ENCODE results near the gene MSH5. TPM values are rescaled to one million over a fixed set of nuclear protein-coding genes. Genes with fewer than 3 reads are reported as not detected.

MSH5 gene
- polyA plus RNA-seq, 1 donor (not counting 4 experiments of a cell fraction or from before 2014, with no cell fraction given) = 14.8 TPM

- peaks cover 2 to 17% of the 10 kb centered on the region in 2 experiments for H3K36me3 ChIP-seq (ENCODE audit: control insufficient read depth in 2 of 2, extremely low read depth in 1 of 2, insufficient read depth in 2 of 2, low read length in 2 of 2)
- H3K27ac ChIP-seq (ENCODE audit: control insufficient read depth, insufficient read depth, low read length) = no peak overlapping the region
- H3K4me3 ChIP-seq (ENCODE audit: control insufficient read depth in 2 of 3, extremely low read depth in 1 of 3, insufficient read depth in 2 of 3, low read depth in 1 of 3, low read length in 3 of 3) = no peak overlapping the region
- H2AFZ ChIP-seq (ENCODE audit: control insufficient read depth, low read length) = no peak overlapping the region
- no peaks in the 10 kb centered on the region for H3K27me3 ChIP-seq (ENCODE audit: control insufficient read depth, extremely low read depth, insufficient read depth, low read length)
- no peak for TF ChIP-seq EZH2 (IDR thresholded peaks at IDR 0.05; ENCODE audit: low read length)
- TF ChIP-seq, protein P1, sequence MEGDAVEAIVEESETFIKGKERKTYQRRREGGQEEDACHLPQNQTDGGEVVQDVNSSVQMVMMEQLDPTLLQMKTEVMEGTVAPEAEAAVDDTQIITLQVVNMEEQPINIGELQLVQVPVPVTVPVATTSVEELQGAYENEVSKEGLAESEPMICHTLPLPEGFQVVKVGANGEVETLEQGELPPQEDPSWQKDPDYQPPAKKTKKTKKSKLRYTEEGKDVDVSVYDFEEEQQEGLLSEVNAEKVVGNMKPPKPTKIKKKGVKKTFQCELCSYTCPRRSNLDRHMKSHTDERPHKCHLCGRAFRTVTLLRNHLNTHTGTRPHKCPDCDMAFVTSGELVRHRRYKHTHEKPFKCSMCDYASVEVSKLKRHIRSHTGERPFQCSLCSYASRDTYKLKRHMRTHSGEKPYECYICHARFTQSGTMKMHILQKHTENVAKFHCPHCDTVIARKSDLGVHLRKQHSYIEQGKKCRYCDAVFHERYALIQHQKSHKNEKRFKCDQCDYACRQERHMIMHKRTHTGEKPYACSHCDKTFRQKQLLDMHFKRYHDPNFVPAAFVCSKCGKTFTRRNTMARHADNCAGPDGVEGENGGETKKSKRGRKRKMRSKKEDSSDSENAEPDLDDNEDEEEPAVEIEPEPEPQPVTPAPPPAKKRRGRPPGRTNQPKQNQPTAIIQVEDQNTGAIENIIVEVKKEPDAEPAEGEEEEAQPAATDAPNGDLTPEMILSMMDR (optimal IDR thresholded peaks at IDR 0.05 in 1 of 3, IDR thresholded peaks at IDR 0.05 in 1 of 3, conservative IDR thresholded peaks at IDR 0.05 in 1 of 3; ENCODE audit: extremely low read depth in 1 of 3, insufficient read depth in 2 of 3, low read length in 3 of 3) = no peak
- peaks cover 1% of the 10 kb centered on the region for H3K79me2 ChIP-seq (ENCODE audit: control insufficient read depth, insufficient read depth, low read length)
- no peak overlapping the region for H3K4me2 ChIP-seq (ENCODE audit: control insufficient read depth, extremely low read depth, insufficient read depth, low read depth, low read length)
- DNase-seq (ENCODE audit: low read depth, low spot score) = no peak
- no peaks in the 10 kb centered on the region for H3K9me1 ChIP-seq (ENCODE audit: control insufficient read depth, extremely low read depth, insufficient read depth, low read length)
- dilution Hi-C loops (cut with MboI; ENCODE audit: extremely low pct_ligation_motif_present, low sequenced_read_pairs) = no loop called here
- H3K9me3 ChIP-seq (ENCODE audit: control insufficient read depth, low read depth, low read length) = no peaks in the 10 kb centered on the region
- no peaks in the 10 kb centered on the region for H4K20me1 ChIP-seq (ENCODE audit: control insufficient read depth, extremely low read depth, insufficient read depth, low read length)
- FAIRE-seq = no peak
- no peak overlapping the region for H3K9ac ChIP-seq (ENCODE audit: control insufficient read depth, extremely low read depth, insufficient read depth, low read length)
- peaks cover 22% of the 10 kb centered on the region for H3K4me1 ChIP-seq (ENCODE audit: control insufficient read depth, extremely low read depth, insufficient read depth, low read length)
Observed at GRCh38 chr6:31741815-31742214, 2.0 kb downstream of the MSH5 start.

- dilution Hi-C loops (cut with MboI; ENCODE audit: extremely low pct_ligation_motif_present, low sequenced_read_pairs) = no loop called here
- peaks cover 2 to 27% of the 10 kb centered on the region in 2 experiments for H3K36me3 ChIP-seq (ENCODE audit: control insufficient read depth in 2 of 2, extremely low read depth in 1 of 2, insufficient read depth in 2 of 2, low read length in 2 of 2)
- H2AFZ ChIP-seq (ENCODE audit: control insufficient read depth, low read length) = no peak overlapping the region
- H3K27me3 ChIP-seq (ENCODE audit: control insufficient read depth, extremely low read depth, insufficient read depth, low read length) = no peaks in the 10 kb centered on the region
- H3K79me2 ChIP-seq (ENCODE audit: control insufficient read depth, insufficient read depth, low read length) = no peaks in the 10 kb centered on the region
- no peak overlapping the region for H3K27ac ChIP-seq (ENCODE audit: control insufficient read depth, insufficient read depth, low read length)
- H3K4me2 ChIP-seq (ENCODE audit: control insufficient read depth, extremely low read depth, insufficient read depth, low read depth, low read length) = no peak overlapping the region
- DNase-seq (ENCODE audit: low read depth, low spot score) (no peak), FAIRE-seq (no peak)
- H3K9me1 ChIP-seq (ENCODE audit: control insufficient read depth, extremely low read depth, insufficient read depth, low read length) = no peaks in the 10 kb centered on the region
- no peak overlapping the region for H3K4me3 ChIP-seq (ENCODE audit: control insufficient read depth in 2 of 3, extremely low read depth in 1 of 3, insufficient read depth in 2 of 3, low read depth in 1 of 3, low read length in 3 of 3)
- H3K9me3 ChIP-seq (ENCODE audit: control insufficient read depth, low read depth, low read length) = no peaks in the 10 kb centered on the region
- H3K4me1 ChIP-seq (ENCODE audit: control insufficient read depth, extremely low read depth, insufficient read depth, low read length) = peaks cover 14% of the 10 kb centered on the region
- TF ChIP-seq EZH2 (IDR thresholded peaks at IDR 0.05; ENCODE audit: low read length) = no peak
- TF ChIP-seq, protein P1 (optimal IDR thresholded peaks at IDR 0.05 in 1 of 3, IDR thresholded peaks at IDR 0.05 in 1 of 3, conservative IDR thresholded peaks at IDR 0.05 in 1 of 3; ENCODE audit: extremely low read depth in 1 of 3, insufficient read depth in 2 of 3, low read length in 3 of 3) = no peak
- H3K9ac ChIP-seq (ENCODE audit: control insufficient read depth, extremely low read depth, insufficient read depth, low read length) = no peak overlapping the region
- no peaks in the 10 kb centered on the region for H4K20me1 ChIP-seq (ENCODE audit: control insufficient read depth, extremely low read depth, insufficient read depth, low read length)
Observed at GRCh38 chr6:31742894-31743293, 3.1 kb downstream of the MSH5 start.

Measured in keratinocyte (primary cell).